Suprapubic skin (tissue), 4 donors: ENCODE measurements around the gene ELMO1. TPM values are rescaled to one million over a fixed set of nuclear protein-coding genes. Genes with fewer than 3 reads are reported as not detected.

Experiments
- DNase-seq, 2 donors: peaks; one replicate each; pipeline ENCODE4 v3.0.0-alpha.2; 2019; ENCODE audit warnings: low spot score in 2 of 2
- H3K27ac ChIP-seq: fragments of 200-600 bp; sonication (generic); one replicate; pipeline ENCODE4 v1.5.1; 2019
- H3K27me3 ChIP-seq: fragments of 200-600 bp; sonication (generic); one replicate; pipeline ENCODE4 v1.5.1; 2019
- H3K36me3 ChIP-seq: fragments of 200-600 bp; sonication (generic); one replicate; pipeline ENCODE4 v1.5.1; 2019
- H3K4me1 ChIP-seq: fragments of 200-600 bp; sonication (generic); one replicate; pipeline ENCODE4 v1.5.1; 2019
- H3K4me3 ChIP-seq: fragments of 200-600 bp; sonication (generic); one replicate; pipeline ENCODE4 v1.5.1; 2019; ENCODE audit warnings: mild to moderate bottlenecking
- H3K9me3 ChIP-seq: fragments of 200-600 bp; sonication (generic); one replicate; pipeline ENCODE4 v1.5.1; 2019
- EP300 ChIP-seq: sonication (generic); formaldehyde crosslinking; IDR thresholded peaks from one replicate; pipeline ENCODE4 v1.6.1; 2017; ENCODE audit warnings: antibody characterized with exemption
- POLR2A ChIP-seq, 2 donors: fragments of 450-650 bp; IDR thresholded peaks; one replicate each; pipeline ENCODE4 v1.6.1; 2017; ENCODE audit warnings: antibody characterized with exemption in 2 of 2, mild to moderate bottlenecking in 2 of 2, moderate library complexity in 2 of 2
- POLR2AphosphoS5 ChIP-seq, 3 donors: sonication (generic); formaldehyde crosslinking; IDR thresholded peaks; one replicate each; pipeline ENCODE4 v1.6.1; 2017; ENCODE audit warnings: antibody characterized with exemption in 3 of 3
- WGBS: methylation state at CpG from one replicate; pipeline ENCODE4 v1.1.5; 2018; 5-methylcytosine and 5-hydroxymethylcytosine counted together
- total RNA-seq, 4 donors: library from RNA; depleted of rRNA; stranded (reverse); fragments of >200 nt; gene quantifications; one replicate each; pipeline ENCODE4 v1.1.0, GENCODE V29; 2016
- TF ChIP-seq, protein P1 (sequence below), 2 donors: fragments of 200-600 bp in 1 of 2; fragments of 450-650 bp in 1 of 2; sonication (generic) in 1 of 2; IDR thresholded peaks; one replicate each; pipeline ENCODE4 v1.5.1; 2016 to 2019; ENCODE audit warnings: antibody characterized with exemption in 2 of 2, mild to moderate bottlenecking in 1 of 2, moderate library complexity in 1 of 2

The ELMO1 gene
- total RNA-seq, 4 donors from 2014 or later: 9.8 to 49.6 (median 22.2) TPM

GRCh38 chr7:37011151-37011890 is 437.3 kb downstream of the ELMO1 start:
- H3K9me3 ChIP-seq: no peaks in the 10 kb centered on the region
- H3K4me1 ChIP-seq: no peaks in the 10 kb centered on the region
- no peak for DNase-seq
- H3K27ac ChIP-seq: no peak overlapping the region
- no peaks in the 10 kb centered on the region for H3K27me3 ChIP-seq
- TF ChIP-seq, protein P1, sequence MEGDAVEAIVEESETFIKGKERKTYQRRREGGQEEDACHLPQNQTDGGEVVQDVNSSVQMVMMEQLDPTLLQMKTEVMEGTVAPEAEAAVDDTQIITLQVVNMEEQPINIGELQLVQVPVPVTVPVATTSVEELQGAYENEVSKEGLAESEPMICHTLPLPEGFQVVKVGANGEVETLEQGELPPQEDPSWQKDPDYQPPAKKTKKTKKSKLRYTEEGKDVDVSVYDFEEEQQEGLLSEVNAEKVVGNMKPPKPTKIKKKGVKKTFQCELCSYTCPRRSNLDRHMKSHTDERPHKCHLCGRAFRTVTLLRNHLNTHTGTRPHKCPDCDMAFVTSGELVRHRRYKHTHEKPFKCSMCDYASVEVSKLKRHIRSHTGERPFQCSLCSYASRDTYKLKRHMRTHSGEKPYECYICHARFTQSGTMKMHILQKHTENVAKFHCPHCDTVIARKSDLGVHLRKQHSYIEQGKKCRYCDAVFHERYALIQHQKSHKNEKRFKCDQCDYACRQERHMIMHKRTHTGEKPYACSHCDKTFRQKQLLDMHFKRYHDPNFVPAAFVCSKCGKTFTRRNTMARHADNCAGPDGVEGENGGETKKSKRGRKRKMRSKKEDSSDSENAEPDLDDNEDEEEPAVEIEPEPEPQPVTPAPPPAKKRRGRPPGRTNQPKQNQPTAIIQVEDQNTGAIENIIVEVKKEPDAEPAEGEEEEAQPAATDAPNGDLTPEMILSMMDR (IDR thresholded peaks at IDR 0.05): no peak
- TF ChIP-seq POLR2A (IDR thresholded peaks at IDR 0.05): no peak
- TF ChIP-seq EP300: no peak
- TF ChIP-seq POLR2AphosphoS5 (IDR thresholded peaks at IDR 0.05): no peak
- whole genome bisulfite sequencing: 93% methylated on average over 3 of the region's 3 CpGs
- no peak overlapping the region for H3K4me3 ChIP-seq
- H3K36me3 ChIP-seq: no peaks in the 10 kb centered on the region

DNA sequence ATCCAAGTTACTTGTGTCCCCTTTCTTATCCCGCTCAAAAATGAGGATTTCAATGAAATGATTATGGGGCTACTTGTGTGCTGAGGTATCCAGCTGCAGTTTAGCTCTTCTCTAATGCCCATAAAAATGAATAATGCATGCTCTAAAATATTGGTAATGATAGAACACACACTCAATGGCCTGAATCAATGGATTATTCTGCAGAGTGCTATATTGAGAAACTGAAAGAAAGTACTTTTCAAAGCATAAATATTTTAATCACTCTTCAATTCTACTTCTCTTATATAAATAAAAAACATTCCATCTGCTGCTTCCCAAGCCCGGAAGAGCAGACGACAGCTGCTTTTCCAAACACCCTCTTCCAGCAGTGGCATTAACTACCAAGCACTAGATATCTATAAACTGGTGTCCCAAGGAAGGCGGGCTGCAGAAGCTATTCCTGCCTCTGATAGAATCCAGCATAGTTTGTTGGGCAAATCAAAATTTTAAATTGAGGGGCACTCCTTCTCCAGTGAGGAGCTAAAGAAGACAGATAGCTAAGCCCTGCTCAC is 439.5 kb downstream of the ELMO1 start:
- WGBS: 79% methylated on average over 4 of the region's 4 CpGs
- Histone ChIP-seq H3K27ac (no peak overlapping the region), H3K9me3 (no peaks in the 10 kb centered on the region), H3K27me3 (no peaks in the 10 kb centered on the region), H3K36me3 (no peaks in the 10 kb centered on the region), H3K4me3 (no peak overlapping the region), H3K4me1 (no peaks in the 10 kb centered on the region)
- no peak for TF ChIP-seq POLR2A (IDR thresholded peaks at IDR 0.05)
- no peak for TF ChIP-seq POLR2AphosphoS5 (IDR thresholded peaks at IDR 0.05)
- no peak for DNase-seq

DNA sequence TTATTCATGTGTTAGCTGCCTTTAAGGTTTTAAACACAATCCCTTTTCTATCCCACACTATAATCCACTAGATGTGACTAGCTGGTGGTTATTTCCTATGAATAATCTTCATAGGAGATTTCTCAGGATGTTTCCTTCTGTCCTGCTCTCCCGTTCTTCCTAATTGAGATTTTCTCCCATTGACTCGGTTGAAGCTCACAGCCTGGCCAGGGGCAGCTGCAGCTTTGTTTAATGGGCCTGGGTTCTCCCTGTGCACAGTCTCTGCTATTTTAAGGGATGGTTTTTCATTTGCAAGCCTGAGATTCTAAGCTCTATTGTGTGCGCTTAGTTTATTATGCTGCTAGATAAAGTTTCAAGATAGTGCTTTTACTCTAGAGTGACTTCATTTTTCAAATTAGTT is 441.0 kb downstream of the ELMO1 start:
- Histone ChIP-seq H3K4me1 (no peaks in the 10 kb centered on the region), H3K36me3 (no peaks in the 10 kb centered on the region), H3K9me3 (no peaks in the 10 kb centered on the region), H3K27me3 (no peaks in the 10 kb centered on the region), H3K27ac (no peak overlapping the region), H3K4me3 (no peak overlapping the region)
- no peak for DNase-seq
- WGBS: 91% methylated on average over 3 of the region's 3 CpGs
- no peak for TF ChIP-seq POLR2A (IDR thresholded peaks at IDR 0.05)
- TF ChIP-seq, protein P1 (IDR thresholded peaks at IDR 0.05): no peak
- TF ChIP-seq EP300: no peak
- no peak for TF ChIP-seq POLR2AphosphoS5 (IDR thresholded peaks at IDR 0.05)

- no peak for DNase-seq
- H3K27ac ChIP-seq: no peak overlapping the region
- no peaks in the 10 kb centered on the region for H3K27me3 ChIP-seq
- no peaks in the 10 kb centered on the region for H3K4me1 ChIP-seq
- H3K36me3 ChIP-seq: no peaks in the 10 kb centered on the region
- no peak for TF ChIP-seq POLR2AphosphoS5 (IDR thresholded peaks at IDR 0.05)
- TF ChIP-seq, protein P1 (IDR thresholded peaks at IDR 0.05): no peak
- no peak for TF ChIP-seq EP300
- TF ChIP-seq POLR2A (IDR thresholded peaks at IDR 0.05): no peak
- WGBS: 83% methylated on average over 4 of the region's 4 CpGs
- no peaks in the 10 kb centered on the region for H3K9me3 ChIP-seq
- no peak overlapping the region for H3K4me3 ChIP-seq
Measured at GRCh38 chr7:37007268-37007667, 441.4 kb downstream of the ELMO1 start.

DNA sequence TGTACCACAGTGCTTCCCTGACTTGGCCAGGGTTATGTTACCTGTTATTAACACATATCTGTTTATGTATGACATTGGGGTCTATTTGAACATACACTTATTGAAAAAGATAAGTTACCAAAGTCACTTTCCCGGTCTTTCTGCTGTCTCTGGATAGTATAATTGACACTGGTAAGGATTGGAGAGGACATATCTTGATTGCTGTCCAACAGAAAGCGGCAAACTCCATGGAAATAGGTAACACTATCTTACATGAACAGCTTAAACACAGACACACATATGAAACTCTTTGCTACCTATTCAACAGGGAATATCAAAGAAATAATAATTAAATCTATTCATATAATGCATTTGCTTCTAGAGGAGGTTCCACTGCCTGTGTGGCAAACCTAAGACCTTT is 441.9 kb downstream of the ELMO1 start:
- TF ChIP-seq POLR2AphosphoS5 (IDR thresholded peaks at IDR 0.05) (no peak), EP300 (no peak), POLR2A (IDR thresholded peaks at IDR 0.05) (no peak)
- TF ChIP-seq, protein P1 (IDR thresholded peaks at IDR 0.05): no peak
- no peaks in the 10 kb centered on the region for H3K27me3 ChIP-seq
- WGBS: 88% methylated on average over 2 of the region's 2 CpGs
- H3K36me3 ChIP-seq: peaks cover 3% of the 10 kb centered on the region
- H3K9me3 ChIP-seq: no peaks in the 10 kb centered on the region
- H3K4me1 ChIP-seq: no peaks in the 10 kb centered on the region
- no peak for DNase-seq
- H3K27ac ChIP-seq: no peak overlapping the region
- no peak overlapping the region for H3K4me3 ChIP-seq
